NCI-H146 treated with DMSO at 0.1 percent for 48 hours (cell line): ENCODE results near the gene OSCP1.

Experiments
- DNase-seq: peaks from one replicate; lab custom pipeline; 2025; ENCODE audit not compliant: unreplicated experiment; lab: John Stamatoyannopoulos, UW

The OSCP1 gene

DNA sequence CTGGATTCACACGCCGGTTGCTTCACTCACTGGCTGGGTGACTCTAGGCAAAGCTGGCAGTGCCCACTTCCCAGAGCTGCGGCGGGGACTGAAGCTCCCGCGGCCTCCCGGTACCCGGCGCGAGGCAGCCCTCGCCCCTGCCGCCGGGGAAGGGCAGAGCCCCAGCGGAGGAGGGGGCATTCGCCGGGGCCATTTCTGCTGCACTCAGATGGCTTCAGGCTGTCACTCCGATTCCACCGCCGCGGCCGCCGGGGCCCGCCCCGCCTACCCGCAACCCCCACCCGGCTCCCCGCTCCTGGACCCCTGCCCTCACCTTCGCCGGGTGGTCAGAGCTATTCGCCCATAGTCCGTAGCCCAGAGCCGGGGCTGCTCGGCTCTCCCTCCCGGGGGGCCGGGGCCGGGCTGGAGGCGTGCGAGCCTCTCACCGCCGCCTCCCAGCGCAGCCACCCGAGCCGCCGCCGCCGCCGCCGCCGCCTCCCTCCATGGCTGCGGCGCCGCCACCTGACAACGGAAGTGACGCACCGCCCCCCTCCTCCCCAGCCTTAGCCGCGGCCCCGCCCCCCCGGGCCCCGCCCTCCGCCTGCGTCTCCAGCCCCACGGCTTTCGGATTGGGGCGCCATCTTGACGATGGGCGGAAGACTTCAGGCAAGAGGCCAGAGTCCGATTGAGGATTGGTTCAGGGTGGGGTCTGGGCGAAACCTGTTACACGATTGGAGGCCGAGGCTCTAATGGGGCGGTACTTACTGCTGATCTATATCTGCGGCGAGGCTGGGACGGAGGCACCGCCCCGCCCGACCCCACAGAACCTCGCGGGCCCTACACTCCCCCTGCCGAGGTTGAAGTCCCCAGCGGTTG is 64.6 kb downstream of the OSCP1 start, which contains the start of gene STK40:
STK40 (minus strand) TSS at position 515 of the 855 bp plus-strand sequence. CDS start 24,592 bp downstream, outside the sequence.
- peak; percentile 89 for DNase-seq

DNA sequence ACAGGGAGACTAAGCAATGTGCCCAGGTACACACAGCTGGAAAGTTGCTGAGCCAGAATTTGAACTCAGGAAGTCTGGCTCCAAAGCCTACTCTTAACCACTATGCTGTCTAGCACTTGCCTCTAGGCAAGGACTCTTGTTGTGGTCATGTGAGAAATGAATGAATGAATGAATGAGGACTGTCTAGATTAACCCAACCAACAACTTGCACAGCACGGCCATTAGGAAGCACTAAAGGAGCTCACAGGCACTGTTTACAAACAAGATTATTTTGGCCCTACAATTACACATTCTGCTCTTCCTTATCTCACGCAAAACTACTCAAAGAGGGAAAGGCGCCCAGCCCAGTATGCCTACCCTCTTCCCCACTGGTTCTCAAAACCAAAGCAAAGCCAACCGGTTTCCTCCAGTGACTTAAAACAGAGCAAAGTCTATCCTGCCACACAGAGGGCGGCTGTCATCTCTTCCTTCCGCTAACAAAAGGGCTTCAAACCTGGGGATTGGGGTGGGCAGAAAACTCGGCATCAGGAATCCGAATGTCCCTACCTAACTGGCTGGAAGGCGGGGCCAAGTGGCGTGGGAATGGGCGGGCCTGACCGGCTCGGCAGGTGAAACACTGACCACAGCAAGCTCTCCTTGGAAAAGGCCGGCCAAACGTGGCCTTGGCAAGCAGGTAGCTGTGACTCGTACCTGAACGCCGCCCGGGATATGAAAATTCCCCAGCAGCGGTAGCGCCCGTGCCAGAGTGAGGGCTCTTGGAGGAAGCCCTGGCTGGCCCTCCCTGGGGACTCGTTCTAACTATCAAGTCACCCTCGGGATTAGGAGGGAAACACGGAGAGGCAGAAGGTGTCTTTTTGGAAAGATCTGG is 65.5 kb downstream of the OSCP1 start:
- peak; percentile 78 for DNase-seq

DNA sequence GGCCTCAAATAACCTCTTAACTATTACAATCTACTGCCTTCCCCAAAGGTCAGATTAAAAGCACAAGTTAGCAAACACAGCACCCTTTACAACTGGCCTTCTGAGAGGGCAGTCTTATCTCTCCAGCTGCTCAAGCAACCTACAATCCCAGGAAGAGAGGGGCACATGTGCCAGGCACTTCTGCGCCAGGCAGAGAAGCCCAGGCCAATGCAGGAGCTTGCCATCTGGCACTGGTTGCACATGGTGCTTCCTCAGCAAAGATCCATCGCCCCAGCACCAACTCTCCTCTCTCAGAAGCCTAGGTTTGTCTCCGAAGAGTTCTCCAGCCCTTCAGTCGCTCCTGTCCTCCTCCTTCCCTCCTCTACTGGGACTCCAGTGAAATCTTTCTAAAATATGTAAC is 67.0 kb downstream of the OSCP1 start:
- no peak for DNase-seq

DNA sequence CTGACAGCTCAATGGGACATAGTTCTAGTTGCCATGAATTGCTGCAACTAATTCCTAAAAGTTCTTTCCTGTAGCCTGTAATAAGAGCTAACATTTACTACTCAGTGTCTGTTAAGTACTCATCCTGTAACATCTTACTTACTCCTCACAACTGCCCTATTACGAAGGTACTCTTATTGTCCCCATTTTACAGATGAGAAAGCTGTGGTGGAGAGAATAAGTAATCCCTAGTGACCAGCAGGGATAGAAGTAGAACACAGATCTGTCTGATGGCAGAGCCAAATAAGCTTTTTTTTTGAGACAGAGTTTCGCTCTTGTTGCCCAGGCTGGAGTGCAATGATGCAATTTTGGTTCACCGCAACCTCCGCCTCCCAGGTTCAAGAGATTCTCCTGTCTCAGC is 67.6 kb downstream of the OSCP1 start:
- no peak for DNase-seq

DNA sequence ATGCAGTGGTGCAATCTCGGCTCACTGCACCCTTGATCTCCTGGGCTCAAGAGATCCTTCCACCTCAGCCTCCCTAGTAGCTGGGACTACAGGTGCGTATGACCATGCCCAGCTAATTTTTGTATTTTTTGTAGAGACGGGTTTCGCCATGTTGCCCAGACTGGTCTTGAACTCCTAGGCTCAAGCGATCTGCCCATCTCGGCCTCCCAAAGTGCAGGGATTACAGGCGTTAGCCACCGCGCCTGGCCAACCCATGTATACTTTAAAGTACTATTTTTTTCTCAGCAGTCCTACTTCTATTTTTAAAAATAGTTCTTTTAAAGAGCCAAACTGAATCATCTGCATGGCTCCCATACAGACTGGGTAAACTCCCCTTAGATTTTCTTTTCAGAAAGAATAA is 68.0 kb downstream of the OSCP1 start:
- no peak for DNase-seq

DNA sequence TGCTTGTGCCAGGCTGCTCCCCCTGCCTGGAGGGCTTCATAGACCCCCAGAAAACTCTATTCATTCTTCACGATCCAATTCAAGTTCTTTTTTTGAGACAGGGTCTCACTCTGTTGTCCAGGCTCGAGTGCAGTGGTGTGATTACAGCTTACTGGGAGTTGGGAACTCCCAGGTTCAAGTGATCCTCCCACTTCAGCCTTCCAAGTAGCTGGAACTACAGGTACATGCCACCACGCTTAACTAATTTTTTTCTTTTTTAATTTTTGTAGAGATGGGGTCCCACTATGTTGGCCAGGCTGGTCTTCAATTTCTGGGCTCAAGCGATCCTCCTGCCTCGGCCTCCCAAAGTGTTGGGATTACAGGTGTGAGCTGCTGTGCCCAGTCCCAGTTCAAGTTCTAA is 68.8 kb downstream of the OSCP1 start:
- DNase-seq: no peak

DNA sequence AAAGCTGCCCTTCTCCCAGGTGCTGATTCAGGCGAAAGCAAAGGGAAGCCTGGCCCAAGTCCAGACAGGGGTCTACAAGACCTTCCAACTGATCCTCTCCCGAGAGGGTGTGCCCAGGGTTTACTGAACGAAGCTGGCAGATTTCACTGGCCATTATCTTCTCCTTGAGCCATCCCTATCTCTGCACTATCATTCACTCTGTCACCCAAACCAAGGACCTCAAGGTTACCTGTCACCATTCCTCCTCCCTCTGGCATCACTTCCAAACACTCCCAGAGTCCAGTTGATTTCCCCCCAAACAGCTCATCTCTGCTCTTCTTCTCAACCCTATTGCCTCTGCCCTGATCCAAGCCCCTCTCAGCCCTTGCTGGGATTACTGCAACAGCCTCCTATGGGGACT is 69.5 kb downstream of the OSCP1 start:
- no peak for DNase-seq

DNA sequence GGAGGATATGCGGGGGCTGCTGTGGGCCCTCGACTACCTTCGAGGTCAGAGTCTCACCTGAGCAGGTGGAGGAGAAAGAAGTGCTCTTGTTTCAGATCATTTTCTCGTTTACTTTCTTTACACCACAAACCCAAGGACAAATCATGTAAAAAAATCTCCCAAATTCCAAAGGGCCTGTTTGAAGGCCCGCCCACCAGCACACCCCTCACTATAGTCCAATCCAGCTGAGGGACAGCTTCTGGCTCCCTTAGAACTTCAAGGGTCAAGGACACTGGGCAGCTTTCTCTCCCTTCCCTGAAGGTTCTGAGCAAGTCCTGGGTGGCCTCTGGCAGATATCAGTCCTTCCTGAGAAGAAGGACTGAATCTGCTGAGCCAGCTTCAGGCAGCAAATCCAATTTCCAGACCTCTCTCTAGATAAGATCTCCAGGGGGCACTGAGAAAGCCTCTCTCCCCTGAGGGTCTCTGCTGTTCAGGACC is 70.1 kb downstream of the OSCP1 start:
- no peak for DNase-seq

DNA sequence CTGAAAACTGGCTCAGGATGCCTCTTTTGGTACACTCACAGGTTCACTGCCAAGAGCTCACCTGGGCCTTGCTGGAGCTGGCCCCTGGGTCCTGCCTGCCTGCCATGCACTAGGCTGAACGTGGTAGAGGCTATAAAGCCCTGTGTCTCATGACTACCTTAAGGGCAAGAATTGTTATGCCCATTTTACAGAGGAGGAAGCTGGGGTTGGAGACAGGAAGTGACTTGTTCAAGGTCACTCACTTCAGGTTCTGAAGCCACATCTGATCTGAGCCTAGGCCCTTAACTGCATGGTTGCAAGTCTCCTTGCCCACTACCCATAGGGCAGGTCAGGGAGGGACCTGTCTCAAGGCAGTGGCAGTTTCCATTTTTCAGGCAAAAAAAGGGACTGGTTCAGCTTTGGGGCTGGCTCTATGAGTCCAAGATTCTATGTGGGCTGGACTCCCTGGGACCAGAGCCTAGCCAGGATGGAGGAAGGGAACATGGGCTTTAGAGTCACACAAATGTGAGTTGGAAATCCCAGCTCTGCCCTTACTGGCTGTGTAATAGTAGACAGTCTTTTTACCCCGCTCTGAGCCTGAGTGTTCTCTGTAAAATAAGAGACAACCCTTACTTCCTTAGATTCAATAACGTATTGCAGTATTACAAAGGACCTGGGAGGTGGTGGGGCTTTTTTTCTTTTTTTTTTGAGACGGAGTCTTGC is 72.3 kb downstream of the OSCP1 start:
- no peak for DNase-seq

DNA sequence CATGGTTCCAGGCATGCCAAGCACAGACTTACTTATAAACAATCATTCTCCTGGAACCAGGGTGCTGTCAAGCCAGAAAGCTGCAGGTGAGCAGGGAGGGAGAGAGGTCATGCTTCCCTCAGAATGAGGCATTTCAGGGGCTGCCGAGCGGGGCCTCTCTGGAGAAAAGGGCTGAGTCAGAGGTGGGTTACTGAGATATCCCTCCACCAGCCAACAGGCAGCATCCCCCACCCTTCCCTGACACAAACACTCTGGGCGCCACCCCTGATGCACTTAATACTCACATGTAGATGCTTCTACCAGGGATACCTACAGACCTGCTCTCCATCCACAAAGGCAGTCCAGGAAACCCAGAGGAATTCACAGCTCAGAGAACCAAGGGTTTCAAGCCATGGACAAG is 77.6 kb downstream of the OSCP1 start:
- DNase-seq: no peak

DNA sequence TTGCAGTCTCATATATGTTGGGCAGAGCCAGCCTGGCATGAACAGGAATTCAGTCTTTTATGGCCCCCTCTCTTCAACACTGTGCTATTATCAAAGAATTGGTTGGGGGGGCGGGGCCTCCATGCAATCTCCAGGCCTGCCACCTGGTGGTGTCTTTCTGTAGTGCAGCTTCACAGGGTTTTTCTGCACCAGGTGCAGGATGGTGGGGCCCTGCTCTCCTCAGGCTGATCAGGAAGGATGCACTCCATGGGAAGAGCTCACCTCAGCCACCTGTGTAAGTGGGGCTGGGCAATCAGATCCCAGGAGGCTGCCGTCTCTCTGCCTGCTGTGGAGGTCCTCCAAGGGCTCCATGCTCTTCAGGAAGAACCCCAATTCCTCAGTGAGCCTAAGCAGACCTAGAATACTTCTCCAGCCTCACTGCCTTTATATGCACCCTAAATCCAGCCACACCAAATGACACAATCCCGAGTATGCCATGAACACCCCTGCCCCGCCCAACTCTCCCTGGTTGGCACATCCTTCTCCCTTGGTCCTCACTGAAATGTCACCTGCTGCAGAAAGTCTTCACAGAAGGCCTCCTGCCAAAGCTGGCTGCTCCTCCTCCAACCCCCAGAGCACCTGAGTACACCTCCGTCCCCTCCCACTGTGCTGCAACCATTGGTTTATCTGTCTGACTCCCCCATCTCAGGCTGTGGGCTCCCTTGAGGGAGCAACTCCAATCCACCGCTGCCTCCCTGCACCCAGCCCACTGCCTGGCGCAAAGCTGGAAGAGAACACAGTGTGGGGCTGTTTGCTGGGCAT is 81.0 kb downstream of the OSCP1 start:
- peak; percentile 19 for DNase-seq
